Ovary (tissue), 3 donors: ENCODE data around the gene ZMYND11.
"Not testable (repeated sequence)": the region's sequence is repeated elsewhere in the genome, so short reads cannot be mapped to it uniquely, and the experiment has no call there.

ENCODE experiments used
- CTCF ChIP-seq, 3 donors: fragments of 450-650 bp in 2 of 3; fragments of 200-600 bp in 1 of 3; IDR thresholded peaks; one replicate each; pipeline versions ENCODE4 v1.5.1 to v1.8.0; 2016 to 2022; ENCODE audit warnings: antibody characterized with exemption in 3 of 3, mild to moderate bottlenecking in 1 of 3
- EP300 ChIP-seq: sonication (generic); formaldehyde crosslinking; IDR thresholded peaks from one replicate; pipeline ENCODE4 v1.6.1; 2017; ENCODE audit warnings: antibody characterized with exemption
- POLR2A ChIP-seq: fragments of 450-650 bp; IDR thresholded peaks from one replicate; pipeline ENCODE4 v1.6.1; 2017; ENCODE audit warnings: antibody characterized with exemption, mild to moderate bottlenecking, moderate library complexity
- donor health status: DM: no; HTN: no; CAD: no.

DNA sequence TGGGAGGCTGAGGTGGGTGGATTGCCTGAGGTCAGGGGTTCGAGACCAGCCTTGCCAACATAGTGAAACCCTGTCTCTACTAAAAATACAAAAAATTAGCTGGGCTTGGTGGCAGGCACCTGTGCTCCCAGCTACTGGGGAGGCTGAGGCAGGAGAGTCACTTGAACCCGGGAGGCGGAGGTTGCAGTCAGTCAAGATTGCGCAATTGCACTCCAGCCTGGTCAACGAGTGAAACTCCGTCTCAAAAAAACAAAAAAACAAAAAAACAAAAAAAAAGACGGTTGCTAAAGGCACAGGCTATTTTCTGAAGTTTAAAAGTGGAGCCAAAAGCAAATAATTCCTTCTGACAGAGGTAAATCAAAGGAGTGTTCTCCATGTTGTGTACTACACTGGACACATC is 50.3 kb downstream of the ZMYND11 start:
- TF ChIP-seq POLR2A; CTCF (IDR thresholded peaks at IDR 0.05); EP300: not testable (repeated sequence)
